ENCODE data around the gene MEIS2. TPM values are rescaled to one million over a fixed set of nuclear protein-coding genes. Genes with fewer than 3 reads are reported as not detected.
A peak's percentile ranks its signal among the peaks of the same experiment; 100 is the strongest.

Gene MEIS2
- total RNA-seq, 2 experiments from 2014 or later: not detected

DNA sequence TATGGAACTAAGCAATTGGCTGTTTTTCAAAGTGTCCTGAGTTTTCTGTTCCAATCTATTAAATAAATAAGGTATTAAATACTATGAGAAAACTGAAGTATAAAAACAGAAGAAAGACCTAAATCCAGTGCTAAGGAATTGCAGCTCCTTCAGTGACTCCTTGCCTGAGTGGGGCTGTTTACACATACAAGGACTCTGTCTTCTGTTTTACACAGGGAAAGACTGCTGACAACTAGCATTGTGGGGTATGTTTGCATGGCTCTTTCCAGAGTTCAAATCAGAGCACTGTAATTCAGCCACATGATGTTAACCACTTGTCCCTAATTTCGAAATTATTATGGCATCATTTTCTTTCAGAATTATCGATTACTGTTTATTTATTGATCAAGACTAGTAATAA is 31.3 kb upstream of the MEIS2 start:
- H3K36me3 Mint-ChIP-seq: no peaks in the 10 kb centered on the region
- POLR2A ChIA-PET: no interaction called here
- no peak for ATAC-seq (ENCODE audit: low read depth)
- DNase-seq: no peak
- no peak overlapping the region for H3K4me3 Mint-ChIP-seq
- H3K27ac Mint-ChIP-seq: no peak overlapping the region
- H3K27me3 Mint-ChIP-seq: no peaks in the 10 kb centered on the region
- no peaks in the 10 kb centered on the region for H3K4me1 Mint-ChIP-seq
- no peaks in the 10 kb centered on the region for H3K9me3 Mint-ChIP-seq

DNA sequence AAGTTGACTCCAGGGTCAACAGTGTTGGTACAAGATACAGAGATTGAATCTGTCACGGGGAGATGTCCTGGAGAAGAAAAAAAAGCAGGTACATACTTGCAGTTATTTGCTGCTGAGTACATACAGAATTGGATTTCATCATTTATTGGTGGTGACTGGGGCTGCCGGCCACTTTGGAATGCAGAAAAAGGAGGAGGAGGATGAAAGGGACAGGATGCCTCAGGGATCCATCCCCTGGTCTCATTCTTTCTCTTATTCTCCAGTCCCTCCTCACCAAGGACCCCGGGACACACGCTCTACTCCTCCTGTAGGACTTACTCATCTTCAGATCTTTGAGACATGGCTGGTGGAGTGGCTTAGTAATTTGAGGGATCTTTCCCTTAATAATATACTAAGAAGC is 30.0 kb upstream of the MEIS2 start:
- no peaks in the 10 kb centered on the region for H3K4me1 Mint-ChIP-seq
- no peak for DNase-seq
- no peak for ATAC-seq (ENCODE audit: low read depth)
- no peak overlapping the region for H3K27ac Mint-ChIP-seq
- H3K36me3 Mint-ChIP-seq: no peaks in the 10 kb centered on the region
- no peaks in the 10 kb centered on the region for H3K27me3 Mint-ChIP-seq
- no peaks in the 10 kb centered on the region for H3K9me3 Mint-ChIP-seq
- POLR2A ChIA-PET: no interaction called here
- no peak overlapping the region for H3K4me3 Mint-ChIP-seq

DNA sequence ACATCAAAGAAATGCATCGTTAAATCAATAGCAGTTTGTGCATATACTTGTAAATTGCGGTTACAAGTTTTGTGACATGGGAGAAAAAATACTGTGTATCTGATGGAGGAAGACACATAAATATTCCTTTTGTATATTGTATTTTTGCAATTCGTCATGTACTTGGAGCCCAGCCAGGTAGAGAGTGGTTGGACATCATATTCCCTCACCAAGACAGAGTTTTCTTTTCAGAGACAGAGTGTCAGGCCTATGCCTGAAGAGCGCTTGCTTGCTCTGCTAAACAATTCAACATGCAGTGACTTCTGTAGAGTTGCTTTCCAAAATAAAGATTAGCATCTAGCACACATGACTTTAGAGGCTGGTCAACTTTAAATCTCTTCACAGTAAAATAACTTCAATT is 24.8 kb upstream of the MEIS2 start:
- POLR2A ChIA-PET: no interaction called here
- Mint-ChIP-seq H3K27ac (no peak overlapping the region), H3K4me3 (no peak overlapping the region), H3K9me3 (no peaks in the 10 kb centered on the region), H3K4me1 (no peaks in the 10 kb centered on the region), H3K36me3 (no peaks in the 10 kb centered on the region), H3K27me3 (no peaks in the 10 kb centered on the region)
- no peak for DNase-seq
- no peak for ATAC-seq (ENCODE audit: low read depth)

DNA sequence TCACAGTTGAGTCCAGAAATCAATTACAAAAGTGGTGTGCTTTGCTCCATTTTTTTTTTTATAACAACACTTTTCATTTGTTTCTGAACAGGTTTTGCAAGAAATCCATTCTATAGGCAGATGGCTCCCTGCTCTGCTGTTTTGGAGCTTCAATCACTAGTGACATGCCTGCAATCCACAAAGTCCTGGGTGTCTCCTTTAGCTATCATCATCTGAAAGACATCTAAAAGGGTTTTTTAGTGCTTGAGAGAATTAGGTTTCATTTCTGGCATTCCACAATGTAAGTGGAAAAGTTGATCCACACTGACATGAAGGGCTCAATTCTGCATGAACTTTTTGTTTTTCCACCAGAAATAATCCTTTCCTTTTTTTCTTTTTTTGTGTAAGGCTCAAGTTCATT is 24.0 kb upstream of the MEIS2 start:
- Mint-ChIP-seq H3K27ac (no peak overlapping the region), H3K9me3 (no peaks in the 10 kb centered on the region)

DNA sequence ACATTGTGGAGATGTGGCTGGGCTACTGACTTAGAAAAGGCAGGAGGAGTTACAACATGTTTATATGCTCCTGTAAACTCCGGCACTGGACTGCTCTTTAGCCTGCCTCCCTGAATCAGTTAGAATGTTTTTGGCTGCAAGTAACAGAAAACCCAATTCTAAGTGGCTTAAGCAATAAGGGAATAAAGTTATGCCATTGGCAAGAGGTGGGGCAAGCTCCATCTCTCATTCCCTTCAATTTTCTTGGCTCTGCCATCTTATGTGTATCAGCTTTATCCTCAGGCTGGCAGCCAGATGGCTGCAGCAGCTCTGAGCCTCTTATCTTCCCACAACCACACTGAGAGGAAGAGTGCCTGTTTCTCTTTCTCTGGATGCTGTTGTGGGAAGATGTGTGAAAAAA is 22.4 kb upstream of the MEIS2 start:
- DNase-seq (no peak), ATAC-seq (ENCODE audit: low read depth) (no peak)
- H3K4me3 Mint-ChIP-seq: no peak overlapping the region
- no peaks in the 10 kb centered on the region for H3K36me3 Mint-ChIP-seq
- H3K27me3 Mint-ChIP-seq: peaks cover 2% of the 10 kb centered on the region
- H3K9me3 Mint-ChIP-seq: no peaks in the 10 kb centered on the region
- no peaks in the 10 kb centered on the region for H3K4me1 Mint-ChIP-seq
- POLR2A ChIA-PET: no interaction called here
- no peak overlapping the region for H3K27ac Mint-ChIP-seq

More for the DNA sequence above, 24.0 kb upstream of the MEIS2 start:
- no peaks in the 10 kb centered on the region for H3K4me1 Mint-ChIP-seq
- no peaks in the 10 kb centered on the region for H3K36me3 Mint-ChIP-seq
- POLR2A ChIA-PET: no interaction called here
- no peaks in the 10 kb centered on the region for H3K27me3 Mint-ChIP-seq
- no peak for DNase-seq
- H3K4me3 Mint-ChIP-seq: no peak overlapping the region
- ATAC-seq (ENCODE audit: low read depth): no peak

DNA sequence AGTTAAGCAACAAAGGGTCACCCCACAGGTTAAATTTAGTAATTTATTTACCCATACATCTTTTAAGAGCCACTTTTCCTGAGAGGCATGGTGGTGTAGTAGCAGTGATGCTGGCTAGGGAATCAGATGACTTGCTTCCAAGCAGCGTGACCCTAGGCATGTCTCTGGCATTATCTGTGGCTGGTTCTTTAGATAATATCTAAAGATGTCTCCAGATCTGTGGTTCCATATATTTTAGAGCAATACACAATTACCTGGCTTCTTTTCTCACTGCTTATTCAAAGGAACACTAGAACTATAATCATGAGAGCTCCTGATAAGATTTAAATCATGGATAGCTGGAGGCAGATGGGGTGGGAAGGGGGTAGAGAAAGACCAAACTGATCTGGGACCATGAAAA is 21.1 kb upstream of the MEIS2 start:
- no peak overlapping the region for H3K27ac Mint-ChIP-seq
- ATAC-seq (ENCODE audit: low read depth): no peak
- no peak for DNase-seq
- no peaks in the 10 kb centered on the region for H3K4me1 Mint-ChIP-seq
- no peaks in the 10 kb centered on the region for H3K36me3 Mint-ChIP-seq
- H3K9me3 Mint-ChIP-seq: no peaks in the 10 kb centered on the region
- H3K27me3 Mint-ChIP-seq: peaks cover 3% of the 10 kb centered on the region
- POLR2A ChIA-PET: no interaction called here
- H3K4me3 Mint-ChIP-seq: no peak overlapping the region

DNA sequence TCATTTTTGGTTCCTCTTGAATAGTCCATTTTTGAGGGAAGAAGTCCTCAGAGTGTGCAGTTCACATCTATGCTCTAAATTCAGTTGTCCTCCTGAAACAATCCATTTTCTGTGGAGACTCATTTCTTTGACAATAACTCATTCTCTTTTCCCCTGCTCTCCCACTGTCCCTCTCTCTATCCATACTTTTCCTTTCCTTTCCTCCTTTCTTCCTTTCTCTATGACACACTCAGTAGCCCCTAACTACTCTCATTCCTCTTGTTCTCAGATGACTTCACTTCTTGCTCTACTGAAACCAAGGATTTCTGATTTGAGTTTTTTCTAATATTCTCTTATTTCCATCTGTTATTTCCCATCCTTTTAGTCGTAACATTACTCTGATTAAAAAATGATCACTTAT is 16.7 kb upstream of the MEIS2 start:
- H3K4me1 Mint-ChIP-seq: no peaks in the 10 kb centered on the region
- no peak for ATAC-seq (ENCODE audit: low read depth)
- H3K4me3 Mint-ChIP-seq: no peak overlapping the region
- H3K27me3 Mint-ChIP-seq: peaks cover 21% of the 10 kb centered on the region
- POLR2A ChIA-PET: no interaction called here
- H3K36me3 Mint-ChIP-seq: no peaks in the 10 kb centered on the region
- DNase-seq: no peak
- H3K27ac Mint-ChIP-seq: no peak overlapping the region
- no peaks in the 10 kb centered on the region for H3K9me3 Mint-ChIP-seq

DNA sequence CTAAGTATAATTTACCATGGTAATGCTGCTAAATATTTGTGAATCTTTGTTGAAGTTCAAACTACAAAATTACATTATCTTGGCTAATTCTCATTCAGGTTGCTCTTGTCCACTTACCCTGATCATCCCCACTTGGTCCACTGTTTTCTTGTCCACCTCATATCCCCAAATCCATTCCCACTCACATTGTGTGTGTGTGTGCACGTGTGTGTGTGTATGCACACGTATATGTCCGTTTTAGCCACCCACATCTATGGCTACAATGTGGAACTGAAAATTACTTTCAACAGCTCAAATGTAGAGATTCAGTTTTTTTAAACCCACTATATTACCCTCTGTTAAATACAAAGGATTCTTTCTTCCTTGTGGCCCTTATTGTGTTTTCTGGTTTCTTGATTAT is 15.2 kb upstream of the MEIS2 start:
- POLR2A ChIA-PET: no interaction called here
- no peaks in the 10 kb centered on the region for H3K36me3 Mint-ChIP-seq
- H3K27me3 Mint-ChIP-seq: peaks cover 36% of the 10 kb centered on the region
- ATAC-seq (ENCODE audit: low read depth): no peak
- no peak overlapping the region for H3K4me3 Mint-ChIP-seq
- no peak overlapping the region for H3K27ac Mint-ChIP-seq
- DNase-seq: no peak
- peaks cover 2% of the 10 kb centered on the region for H3K9me3 Mint-ChIP-seq
- peaks cover 5% of the 10 kb centered on the region for H3K4me1 Mint-ChIP-seq

DNA sequence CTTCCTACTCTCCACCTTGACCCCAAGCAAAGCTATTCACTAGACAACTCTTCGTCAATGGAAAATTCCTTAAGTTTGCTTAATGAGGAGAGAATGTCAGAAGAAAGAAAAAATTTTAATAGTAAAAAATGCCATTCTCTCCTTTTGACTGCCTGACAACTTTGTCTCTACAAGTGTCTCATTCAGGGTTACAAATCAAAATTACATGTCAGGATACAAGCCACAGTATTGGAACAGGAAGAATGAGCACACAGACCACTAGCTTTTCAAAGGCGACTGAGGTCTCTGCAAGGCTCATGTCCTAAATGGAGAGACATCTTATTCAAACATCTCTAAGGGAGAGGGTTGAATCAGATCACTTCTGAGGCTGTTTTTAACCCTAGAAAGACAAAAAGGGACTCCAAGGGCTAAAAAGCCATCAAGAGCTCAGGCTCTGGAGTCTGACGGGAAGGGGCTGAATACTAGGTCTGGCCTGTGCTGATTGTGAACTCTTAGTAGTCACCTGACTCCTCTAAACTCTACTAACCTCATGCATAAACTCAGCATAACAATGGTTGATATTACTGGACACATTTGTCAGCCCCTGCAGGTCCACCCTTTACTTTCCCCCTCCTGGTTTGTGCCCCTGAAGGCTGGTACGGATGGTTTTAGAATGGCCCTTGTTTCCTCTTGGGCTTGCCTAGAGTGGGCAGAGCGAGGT is 12.8 kb upstream of the MEIS2 start:
- Mint-ChIP-seq H3K4me3 (no peak overlapping the region), H3K27me3 (peaks cover 59% of the 10 kb centered on the region), H3K36me3 (no peaks in the 10 kb centered on the region), H3K27ac (no peak overlapping the region), H3K9me3 (peaks cover 2% of the 10 kb centered on the region), H3K4me1 (peaks cover 7% of the 10 kb centered on the region)
- POLR2A ChIA-PET: no interaction called here
- DNase-seq (no peak), ATAC-seq (ENCODE audit: low read depth) (no peak)

DNA sequence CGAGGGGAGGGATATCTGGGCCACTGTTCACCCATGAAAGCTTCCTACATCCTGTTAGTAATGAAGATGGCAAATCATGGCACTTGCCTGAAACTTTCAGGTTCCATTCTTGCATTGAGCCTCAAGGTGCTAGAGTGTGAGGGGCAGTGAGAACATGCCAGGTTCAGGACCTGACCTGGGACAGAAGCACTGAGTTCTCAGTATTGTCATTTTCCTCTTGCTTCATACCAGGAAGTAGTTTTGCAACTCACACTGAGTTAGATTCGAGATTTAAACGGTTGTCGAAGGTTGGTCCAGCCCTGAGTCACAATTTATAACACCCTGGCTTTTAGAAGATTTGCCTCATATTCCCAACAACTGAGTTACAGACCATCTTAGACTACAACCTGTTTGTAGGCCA is 11.8 kb upstream of the MEIS2 start:
- POLR2A ChIA-PET: no interaction called here
- Mint-ChIP-seq H3K9me3 (peaks cover 2% of the 10 kb centered on the region), H3K4me1 (peaks cover 7% of the 10 kb centered on the region)

DNA sequence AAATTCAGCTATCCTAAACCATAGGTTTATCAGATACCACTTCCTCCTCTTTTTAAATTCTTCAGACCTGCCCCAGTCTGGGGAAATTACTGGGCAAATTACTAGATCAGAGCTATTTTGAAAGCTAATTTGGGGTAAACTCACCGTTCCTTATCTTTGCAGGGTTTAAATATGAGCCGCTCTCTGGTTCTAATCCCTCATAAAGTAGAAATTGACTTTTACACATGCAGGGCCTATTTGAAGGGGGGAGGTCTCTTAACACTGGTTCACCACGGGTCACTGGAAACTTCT is 11.0 kb upstream of the MEIS2 start:
- POLR2A ChIA-PET: no interaction called here
- H3K9me3 Mint-ChIP-seq: peaks cover 2% of the 10 kb centered on the region
- no peaks in the 10 kb centered on the region for H3K36me3 Mint-ChIP-seq
- no peak for ATAC-seq (ENCODE audit: low read depth)
- DNase-seq: no peak
- peaks cover 72% of the 10 kb centered on the region for H3K27me3 Mint-ChIP-seq
- H3K4me3 Mint-ChIP-seq: no peak overlapping the region
- peaks cover 7% of the 10 kb centered on the region for H3K4me1 Mint-ChIP-seq
- peak overlapping the region; percentile 25 for H3K27ac Mint-ChIP-seq

More for the DNA sequence above, 11.8 kb upstream of the MEIS2 start:
- Mint-ChIP-seq H3K4me3 (no peak overlapping the region), H3K27ac (no peak overlapping the region), H3K36me3 (no peaks in the 10 kb centered on the region), H3K27me3 (peaks cover 66% of the 10 kb centered on the region)
- no peak for DNase-seq
- no peak for ATAC-seq (ENCODE audit: low read depth)

DNA sequence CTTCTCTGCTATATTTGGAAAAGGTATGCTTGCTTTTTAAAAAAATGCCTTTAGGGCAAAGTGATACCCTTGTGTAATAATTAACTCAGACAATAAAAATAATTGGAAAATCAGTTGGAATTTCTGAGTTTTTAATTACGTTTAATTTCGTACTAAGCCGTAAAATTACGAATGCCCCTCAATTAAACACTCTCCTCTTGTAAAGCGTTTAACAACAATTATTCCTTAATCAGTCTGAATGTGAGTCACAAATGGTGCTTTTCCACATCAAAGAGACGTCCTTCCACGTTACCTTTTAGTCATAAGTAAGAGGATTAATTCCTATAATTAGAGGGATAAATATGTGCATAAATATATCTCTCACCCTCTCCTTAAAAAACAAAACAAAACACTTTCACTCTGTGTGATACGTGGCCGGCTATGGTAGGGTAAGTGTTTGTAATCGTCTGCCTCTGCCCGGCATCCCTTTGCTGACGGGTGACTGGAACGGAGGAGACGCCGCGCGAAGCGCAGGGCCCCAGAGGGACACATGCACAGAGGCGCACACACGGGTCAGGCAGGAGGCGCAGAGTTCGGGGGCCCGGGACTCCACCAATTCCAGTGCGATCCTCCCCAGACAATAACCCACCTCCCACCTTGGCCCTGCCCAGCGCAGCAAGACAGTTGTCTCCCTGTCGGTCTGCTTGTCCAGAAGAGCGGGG is 9.7 kb upstream of the MEIS2 start:
- POLR2A ChIA-PET: no interaction called here
- H3K27me3 Mint-ChIP-seq: peaks cover 78% of the 10 kb centered on the region
- H3K36me3 Mint-ChIP-seq: no peaks in the 10 kb centered on the region
- peaks cover 7% of the 10 kb centered on the region for H3K4me1 Mint-ChIP-seq
- H3K4me3 Mint-ChIP-seq: peak overlapping the region; percentile 37
- DNase-seq: no peak
- H3K27ac Mint-ChIP-seq: no peak overlapping the region
- H3K9me3 Mint-ChIP-seq: peaks cover 2% of the 10 kb centered on the region
- ATAC-seq (ENCODE audit: low read depth): no peak

DNA sequence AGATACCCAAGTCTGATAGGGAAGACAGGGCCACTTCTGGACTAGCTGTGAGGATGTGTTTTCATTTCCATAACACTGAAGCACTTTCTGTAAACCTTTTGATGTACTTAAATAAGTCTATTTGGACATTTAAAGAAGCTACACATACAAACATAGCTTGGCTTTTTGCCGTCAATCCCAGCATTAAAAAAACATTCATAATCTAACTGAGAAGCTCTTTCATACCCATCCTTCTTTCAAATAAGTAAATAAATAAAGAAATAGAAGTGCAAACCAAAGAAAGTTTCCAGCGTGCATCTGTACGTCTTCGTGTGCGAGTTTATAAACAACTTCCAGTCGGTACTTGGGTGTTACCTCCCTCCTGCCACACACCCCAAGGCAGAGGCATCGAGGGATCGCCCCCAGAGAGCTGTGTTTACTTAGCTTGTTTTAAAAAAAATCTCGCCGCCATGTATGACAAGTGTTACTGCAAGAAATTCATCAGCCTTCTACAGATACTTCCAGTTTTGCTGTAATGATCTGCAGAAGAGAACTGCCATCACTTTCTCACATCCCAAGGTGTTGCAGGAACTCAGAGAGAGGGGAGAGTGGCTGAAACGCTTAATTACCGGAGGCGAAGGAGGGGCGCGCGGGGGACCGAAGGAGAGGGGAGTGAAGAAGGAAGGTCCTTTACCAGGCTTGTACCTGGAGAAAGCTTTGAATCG is 9.0 kb upstream of the MEIS2 start:
- Mint-ChIP-seq H3K36me3 (no peaks in the 10 kb centered on the region), H3K4me1 (peaks cover 7% of the 10 kb centered on the region), H3K27ac (no peak overlapping the region), H3K27me3 (peaks cover 85% of the 10 kb centered on the region), H3K4me3 (no peak overlapping the region), H3K9me3 (peaks cover 2% of the 10 kb centered on the region)
- ATAC-seq (ENCODE audit: low read depth): no peak
- POLR2A ChIA-PET: no interaction called here
- no peak for DNase-seq

All from activated naive CD8-positive, alpha-beta T cell treated with anti-CD3 and anti-CD28 coated beads, Interleukin-2, amount 10 ng/mL, durations not matched to agents 7 days and 5 days (primary cell).